ENCODE results near the gene NDUFB7.
A peak's percentile ranks its signal among the peaks of the same experiment; 100 is the strongest.
"Not testable (repeated sequence)": the region's sequence is repeated elsewhere in the genome, so short reads cannot be mapped to it uniquely, and the experiment has no call there.

The NDUFB7 gene

GRCh38 chr19:14570864-14571527 is 870 bp downstream of the NDUFB7 start:
- no peak for DNase-seq

GRCh38 chr19:14567079-14567478 is 4.8 kb downstream of the NDUFB7 start:
- no peak for DNase-seq

DNA sequence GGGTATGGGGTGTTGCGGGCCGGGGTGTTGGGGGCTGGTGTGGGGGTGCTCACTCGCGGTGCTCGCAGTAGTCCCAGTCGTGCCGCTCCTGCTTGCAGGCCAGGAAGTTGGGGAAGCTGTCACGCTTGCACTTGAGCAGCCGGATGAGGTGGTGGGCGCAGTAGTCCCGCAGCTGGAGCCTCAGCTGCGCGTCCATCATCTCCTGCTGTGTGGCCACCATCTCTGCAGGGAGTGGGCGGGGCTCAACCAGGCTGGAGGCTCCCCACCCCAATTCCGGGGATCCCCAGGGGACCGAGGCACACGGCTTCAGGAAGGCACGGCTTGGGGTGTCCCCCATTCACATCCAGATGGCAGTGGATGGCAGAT is 5.2 kb downstream of the NDUFB7 start:
- no peak for DNase-seq

DNA sequence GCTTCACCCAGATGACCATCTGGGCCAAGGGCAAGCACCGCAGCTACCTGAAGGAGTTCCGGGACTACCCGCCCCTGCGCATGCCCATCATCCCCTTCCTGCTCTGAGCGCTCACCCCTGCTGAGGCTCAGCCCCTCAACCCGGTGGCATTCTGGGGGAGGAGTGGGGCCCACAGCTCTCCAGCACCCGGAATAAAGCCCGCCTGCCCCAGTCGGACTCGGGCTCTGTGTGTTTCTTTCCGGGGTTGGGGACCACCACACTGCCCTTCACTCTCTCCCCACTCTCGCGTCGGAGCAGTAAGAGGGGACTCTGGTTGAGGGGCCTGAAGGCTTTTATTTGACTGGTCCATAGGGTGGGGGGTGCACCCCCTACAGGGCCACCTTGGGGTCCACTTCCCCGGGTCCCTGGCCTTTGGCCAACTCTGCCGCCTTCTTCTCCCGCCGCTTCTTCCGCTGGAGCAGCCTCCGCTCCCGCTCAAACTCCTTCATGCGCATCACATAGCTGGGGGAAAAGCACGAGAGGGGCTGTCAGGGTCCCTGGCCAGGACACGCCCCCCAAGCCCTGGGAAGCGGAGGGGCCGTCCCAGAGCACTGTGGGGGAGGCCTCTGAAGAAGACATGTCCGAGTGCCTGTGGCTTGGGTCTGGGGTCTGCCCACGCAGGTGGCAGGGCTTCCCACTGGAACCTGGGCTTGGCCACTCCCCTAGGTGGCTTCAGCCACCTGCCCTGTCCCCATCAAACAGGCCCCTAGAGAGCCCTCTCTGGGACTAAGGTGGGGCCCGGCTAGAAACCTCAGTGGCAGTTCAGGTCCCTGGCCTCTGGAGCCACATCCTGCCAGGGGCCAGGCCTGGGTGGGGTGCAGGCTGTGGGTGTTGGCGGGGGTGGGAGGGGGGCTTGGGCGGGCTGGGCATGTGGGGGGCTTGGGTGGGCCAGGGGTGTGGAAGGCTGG is 5.8 kb downstream of the NDUFB7 start:
- DNase-seq, result no peak

- DNase-seq, result no peak
These were observed 6.6 kb downstream of the NDUFB7 start for GRCh38 chr19:14565298-14565679.

DNA sequence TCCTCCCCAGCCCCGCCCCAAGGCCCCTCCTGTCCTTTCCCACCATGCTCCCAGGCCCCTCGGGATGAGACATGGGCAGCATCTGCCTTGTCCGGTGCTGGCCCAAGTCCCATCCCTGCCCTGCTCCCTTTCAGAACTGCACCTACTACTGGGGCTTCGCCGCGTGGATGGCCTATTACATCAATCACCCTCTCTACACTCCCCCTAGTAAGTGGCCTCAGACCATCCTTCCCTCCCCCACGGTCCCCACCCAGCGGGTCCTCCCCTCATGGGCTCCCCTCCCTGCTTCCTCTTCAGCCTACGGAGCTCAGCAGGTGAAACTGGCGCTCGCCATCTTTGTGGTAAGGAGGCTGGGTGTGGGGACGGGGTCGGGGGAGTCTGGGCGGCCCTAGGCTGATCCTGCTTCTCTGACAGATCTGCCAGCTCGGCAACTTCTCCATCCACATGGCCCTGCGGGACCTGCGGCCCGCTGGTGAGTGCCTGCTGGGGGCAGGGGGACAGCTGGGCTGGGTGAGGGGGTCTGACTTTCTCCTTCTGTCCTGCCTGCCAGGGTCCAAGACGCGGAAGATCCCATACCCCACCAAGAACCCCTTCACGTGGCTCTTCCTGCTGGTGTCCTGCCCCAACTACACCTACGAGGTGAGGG is 7.1 kb downstream of the NDUFB7 start:
- not testable (repeated sequence) for DNase-seq

- no peak for DNase-seq
These were observed 7.7 kb downstream of the NDUFB7 start for GRCh38 chr19:14563989-14564651.

- DNase-seq, result no peak
These were observed 8.3 kb downstream of the NDUFB7 start for GRCh38 chr19:14563590-14563926.

DNA sequence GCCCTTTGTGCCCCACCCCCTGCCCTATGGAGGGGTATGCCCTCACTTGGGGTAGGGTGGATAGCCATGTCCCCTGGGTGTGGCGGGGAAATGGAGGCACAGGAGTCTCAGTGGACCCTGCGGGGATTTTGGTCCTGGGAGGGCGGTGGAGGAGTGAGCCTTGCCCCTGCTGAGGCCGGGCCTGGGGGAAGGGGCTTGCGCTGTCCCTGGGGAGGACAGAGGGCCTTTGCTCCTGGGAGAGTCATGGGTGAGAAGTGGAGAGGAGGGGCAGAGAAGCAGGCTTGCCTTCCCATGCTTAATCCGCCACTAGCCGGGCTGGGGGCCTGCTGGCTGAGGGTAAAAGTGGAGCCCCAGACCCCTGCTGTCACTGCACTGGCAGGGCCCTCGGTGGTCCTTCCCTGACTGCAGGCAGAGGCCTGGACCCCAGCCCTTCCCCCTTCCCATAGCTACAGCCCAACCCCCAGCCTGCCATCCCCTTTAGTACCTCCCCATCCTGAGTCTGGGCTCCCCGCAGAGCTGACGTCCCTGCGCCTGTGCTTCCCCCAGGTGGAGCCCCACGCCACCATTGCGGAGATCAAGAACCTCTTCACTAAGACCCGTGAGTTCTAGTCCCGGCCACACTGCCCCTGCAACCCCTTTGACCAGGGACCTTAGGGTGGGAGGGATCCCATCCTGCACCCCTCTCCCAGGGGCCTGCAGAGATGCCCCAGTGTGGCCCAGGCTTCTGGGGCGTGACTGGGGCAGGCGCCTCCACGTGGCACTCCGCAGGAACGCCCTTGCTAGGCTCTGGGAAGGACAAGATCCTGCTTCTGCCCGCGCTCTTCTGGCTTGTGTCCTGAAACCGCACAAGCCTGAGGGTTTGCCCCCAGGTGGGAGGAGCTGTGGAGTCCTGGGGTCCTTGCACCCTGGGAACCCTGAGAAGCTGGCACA is 8.9 kb downstream of the NDUFB7 start:
- no peak for DNase-seq

- no peak for DNase-seq
These were observed 10.0 kb downstream of the NDUFB7 start for GRCh38 chr19:14561847-14562351.

GRCh38 chr19:14561249-14561648 is 10.6 kb downstream of the NDUFB7 start:
- no peak for DNase-seq

GRCh38 chr19:14560776-14561108 is 11.1 kb downstream of the NDUFB7 start:
- DNase-seq, result no peak

- no peak for DNase-seq
These were observed 11.7 kb downstream of the NDUFB7 start for GRCh38 chr19:14559916-14560775.

GRCh38 chr19:14558370-14559066 is 13.3 kb downstream of the NDUFB7 start:
- DNase-seq, result no peak

DNA sequence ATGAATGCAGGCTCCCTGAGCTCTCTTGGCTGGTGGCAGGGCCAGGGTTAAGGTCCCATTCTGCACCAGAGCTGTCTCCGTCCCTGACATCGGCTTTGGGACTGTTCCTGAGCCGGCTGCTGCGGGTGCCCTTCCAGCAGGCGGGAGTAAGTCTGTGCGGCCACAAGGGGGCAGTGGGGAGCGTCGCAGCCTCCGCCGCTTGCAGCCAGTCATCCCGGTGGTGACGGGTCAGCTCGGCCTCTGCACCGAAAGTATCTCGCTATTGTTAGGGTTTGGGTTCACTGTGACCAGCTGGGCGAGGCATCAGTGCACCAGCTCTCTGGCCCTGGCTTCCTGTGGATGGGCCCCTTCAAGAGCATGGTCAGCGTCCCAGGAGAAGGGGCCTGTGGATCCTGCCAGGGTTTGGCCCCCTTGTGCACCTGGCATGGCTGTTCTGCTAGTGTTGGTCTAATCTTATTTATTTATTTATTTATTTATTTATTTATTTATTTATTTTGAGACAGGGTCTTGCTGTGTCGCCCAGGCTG is 15.1 kb downstream of the NDUFB7 start:
- DNase-seq, result peak; percentile 13

DNA sequence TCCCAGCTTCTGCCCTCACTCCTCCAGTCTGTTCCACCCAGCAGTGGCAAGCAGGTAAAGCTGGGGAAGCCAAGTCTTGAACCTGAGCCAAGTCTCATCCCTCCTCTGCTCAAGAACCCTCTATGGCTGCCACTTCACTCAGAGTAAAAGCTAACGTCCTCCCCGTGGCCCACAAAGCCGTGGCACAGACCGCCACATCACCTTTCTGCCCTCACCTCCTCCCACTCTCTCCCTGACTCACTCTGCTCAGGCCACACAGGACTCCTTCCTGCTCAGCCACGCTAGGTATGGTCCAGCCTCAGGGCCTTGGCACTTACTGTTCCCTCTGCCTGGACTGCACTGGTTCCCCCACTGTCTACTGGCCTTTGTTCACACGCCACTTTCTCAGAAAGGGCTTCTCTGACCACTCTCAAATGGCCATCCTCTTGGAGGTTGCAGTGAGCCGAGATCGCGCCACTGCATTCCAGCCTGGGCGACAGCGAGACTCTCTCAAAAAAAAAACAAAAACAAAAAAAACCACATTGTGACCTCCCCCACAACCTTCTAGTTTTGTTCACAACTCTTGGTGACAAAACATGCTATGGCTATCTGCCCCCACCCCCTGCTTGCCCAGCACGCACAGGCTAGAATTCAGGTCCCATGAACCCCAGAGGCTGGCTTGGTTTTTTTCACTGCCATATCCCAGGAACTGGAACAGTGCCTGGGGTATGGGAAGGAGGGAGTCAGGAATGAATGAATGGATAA is 15.8 kb downstream of the NDUFB7 start:
- no peak for DNase-seq

DNA sequence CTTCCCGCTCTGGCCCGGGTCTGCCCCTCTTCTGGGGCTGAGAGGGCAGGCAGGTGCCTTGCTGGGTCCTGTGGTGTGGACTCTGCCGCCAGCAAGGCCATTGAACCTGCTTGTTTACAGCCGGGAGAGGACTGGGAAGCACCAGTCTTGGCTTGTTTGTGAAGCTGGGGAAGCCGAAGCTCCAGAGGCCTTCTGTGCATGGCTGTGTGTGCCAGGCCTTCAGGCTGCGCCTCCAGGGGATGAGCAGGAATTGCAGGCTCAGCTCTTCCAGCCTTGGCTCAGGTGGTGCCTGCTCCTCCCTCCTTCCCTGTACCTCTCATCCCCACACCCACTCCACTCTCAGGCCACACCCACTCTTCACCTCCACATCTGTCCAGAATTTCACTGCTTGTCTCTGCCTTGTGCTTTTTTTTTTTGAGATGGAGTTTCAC is 17.5 kb downstream of the NDUFB7 start:
- no peak for DNase-seq

DNA sequence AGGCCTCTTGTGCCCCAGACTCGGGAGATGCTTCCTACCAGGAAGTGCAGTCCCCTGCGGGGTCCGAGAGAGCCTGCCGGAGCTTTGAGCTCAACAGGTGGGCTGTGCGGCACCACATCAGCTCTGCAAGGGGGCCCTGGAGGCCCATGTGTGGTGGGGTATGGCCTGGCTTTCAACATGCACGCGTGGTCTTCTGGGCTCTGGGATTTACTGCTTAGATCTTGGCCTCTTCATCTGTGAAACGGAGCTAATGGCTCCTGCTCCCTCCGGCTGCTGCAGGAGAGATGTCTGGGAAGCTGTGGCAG is 18.0 kb downstream of the NDUFB7 start:
- DNase-seq, result no peak

- no peak for DNase-seq
These were observed 18.6 kb downstream of the NDUFB7 start for GRCh38 chr19:14553042-14553938.

Data from NCI-H1105 treated with DMSO at 0.1 percent for 48 hours (cell line).